Neural cell (in vitro differentiated cells): ENCODE measurements around the gene ADAMTS2. TPM values are rescaled to one million over a fixed set of nuclear protein-coding genes. Genes with fewer than 3 reads are reported as not detected.

Source experiments
- H2AFZ ChIP-seq: fragments of 200-600, 300-800 bp; sonication (generic), shearing (Covaris generic); 2 replicates; pipeline ENCODE4 v1.6.0; 2014; ENCODE audit warnings: low read depth, mild to moderate bottlenecking, antibody characterized with exemption, low read length, moderate library complexity
- H3F3A ChIP-seq: fragments of 200-600 bp; shearing (Covaris generic); 2 replicates; pipeline ENCODE4 v1.6.1; 2016; ENCODE audit warnings: mild to moderate bottlenecking, moderate library complexity, mixed read lengths, antibody characterized with exemption, low read length; ENCODE audit not compliant: insufficient read depth, poor library complexity, severe bottlenecking
- H3K27ac ChIP-seq: fragments of 200-600, 300-800 bp; sonication (generic), shearing (Covaris generic); 2 replicates; pipeline ENCODE4 v1.5.1; 2014; ENCODE audit warnings: mild to moderate bottlenecking, low read length, moderate library complexity
- H3K27me3 ChIP-seq: fragments of 300-800, 200-600 bp; sonication (generic), shearing (Covaris generic); 2 replicates; pipeline ENCODE4 v1.6.0; 2014; ENCODE audit warnings: mild to moderate bottlenecking, low read depth, low read length, moderate library complexity; ENCODE audit not compliant: insufficient read depth
- H3K36me3 ChIP-seq: fragments of 300-800, 200-600 bp; sonication (generic), shearing (Covaris generic); 2 replicates; pipeline ENCODE4 v1.5.1; 2014; ENCODE audit warnings: mild to moderate bottlenecking, antibody characterized with exemption, low read length, moderate library complexity; ENCODE audit not compliant: insufficient read depth
- H3K4me2 ChIP-seq: fragments of 300-800, 200-600 bp; sonication (generic), shearing (Covaris generic); 2 replicates; pipeline ENCODE4 v1.6.0; 2014; ENCODE audit warnings: mild to moderate bottlenecking, low read length
- H3K4me3 ChIP-seq: fragments of 300-800, 200-600 bp; sonication (generic), shearing (Covaris generic); 2 replicates; pipeline ENCODE4 v1.5.1; 2014; ENCODE audit warnings: mild to moderate bottlenecking, low read length, moderate library complexity
- H3K79me2 ChIP-seq: fragments of 200-600 bp; shearing (Covaris generic); replicated peaks from 2 replicates; pipeline ENCODE4 v1.6.0; 2014; ENCODE audit warnings: mild to moderate bottlenecking, low read length, moderate library complexity; ENCODE audit not compliant: insufficient read depth
- H3K9ac ChIP-seq: fragments of 300-800, 200-600 bp; sonication (generic), shearing (Covaris generic); 2 replicates; pipeline ENCODE4 v1.6.1; 2016; ENCODE audit warnings: mild to moderate bottlenecking, low read length, mixed read lengths
- H3K9me2 ChIP-seq: fragments of 200-600 bp; shearing (Covaris generic); 2 replicates; pipeline ENCODE4 v1.6.1; 2016; ENCODE audit warnings: mild to moderate bottlenecking, low read length, mixed read lengths; ENCODE audit not compliant: insufficient read depth
- H3K9me3 ChIP-seq: fragments of 200-600, 300-800 bp; sonication (generic), shearing (Covaris generic); 2 replicates; pipeline ENCODE4 v1.6.1; 2016; ENCODE audit warnings: mild to moderate bottlenecking, mixed run types, low read length, moderate library complexity, mixed read lengths
- H4K20me1 ChIP-seq: fragments of 200-600 bp; shearing (Covaris generic); 2 replicates; pipeline ENCODE4 v1.6.1; 2016; ENCODE audit warnings: mild to moderate bottlenecking, mixed run types; ENCODE audit not compliant: insufficient read depth
- CTCF ChIP-seq: fragments of 450-650 bp; IDR thresholded peaks from 2 replicates; pipeline ENCODE4 v1.5.1; 2014; ENCODE audit warnings: antibody characterized with exemption, mild to moderate bottlenecking, moderate library complexity; ENCODE audit not compliant: poor library complexity, severe bottlenecking
- EP300 ChIP-seq: fragments of 450-650 bp; conservative IDR thresholded peaks from 2 replicates; pipeline ENCODE4 v1.6.1; 2014; ENCODE audit warnings: antibody characterized with exemption, mild to moderate bottlenecking, moderate library complexity; ENCODE audit not compliant: poor library complexity, severe bottlenecking
- EZH2 ChIP-seq: fragments of 200-600, 300-800 bp; shearing (Covaris generic), sonication (generic); IDR thresholded peaks from 2 replicates; pipeline ENCODE4 v1.6.1; 2014; ENCODE audit warnings: antibody characterized with exemption, low read length, borderline replicate concordance, mild to moderate bottlenecking; ENCODE audit not compliant: insufficient read depth, poor library complexity, severe bottlenecking
- MXI1 ChIP-seq: fragments of 450-650 bp; conservative IDR thresholded peaks from 2 replicates; pipeline ENCODE4 v1.6.1; 2014; ENCODE audit warnings: antibody characterized with exemption, mild to moderate bottlenecking; ENCODE audit not compliant: poor library complexity, severe bottlenecking
- POLR2AphosphoS5 ChIP-seq: IDR thresholded peaks from 2 replicates; pipeline ENCODE4 v1.6.1; 2012
- RAD21 ChIP-seq: fragments of 450-650 bp; conservative IDR thresholded peaks from 2 replicates; pipeline ENCODE4 v1.6.1; 2014; ENCODE audit warnings: antibody characterized with exemption, mild to moderate bottlenecking, moderate library complexity
- REST ChIP-seq: IDR thresholded peaks from 2 replicates; pipeline ENCODE4 v1.6.1; 2012; ENCODE audit warnings: borderline replicate concordance
- SMC3 ChIP-seq: fragments of 450-650 bp; conservative IDR thresholded peaks from 2 replicates; pipeline ENCODE4 v1.6.1; 2014; ENCODE audit warnings: antibody characterized with exemption, mild to moderate bottlenecking, moderate library complexity; ENCODE audit not compliant: poor library complexity
- TAF1 ChIP-seq: IDR thresholded peaks from 2 replicates; pipeline ENCODE4 v1.6.1; 2012; ENCODE audit warnings: low read depth
- polyA plus RNA-seq: library from polyadenylated mRNA; depleted of rRNA; stranded (reverse); fragments of >200 nt; gene quantifications from 2 replicates; pipeline ENCODE4 v1.2.3, GENCODE V29; 2014

The ADAMTS2 gene
- polyA plus RNA-seq, 1 donor from 2014 or later: 0.61 TPM

GRCh38 chr5:179319741-179320281 lies 25.4 kb downstream of the ADAMTS2 start:
- no peak overlapping the region for H3K27ac ChIP-seq
- H3K9me3 ChIP-seq: no peaks in the 10 kb centered on the region
- H3K27me3 ChIP-seq: no peaks in the 10 kb centered on the region
- no peak for TF ChIP-seq CTCF
- TF ChIP-seq EP300: no peak
- TF ChIP-seq MXI1: no peak
- H3K9me2 ChIP-seq: no peaks in the 10 kb centered on the region
- H3K9ac ChIP-seq: no peak overlapping the region
- no peak overlapping the region for H3K4me2 ChIP-seq
- H2AFZ ChIP-seq: no peak overlapping the region
- no peak overlapping the region for H3K4me3 ChIP-seq
- no peaks in the 10 kb centered on the region for H3F3A ChIP-seq
- H4K20me1 ChIP-seq: no peaks in the 10 kb centered on the region
- H3K79me2 ChIP-seq: no peaks in the 10 kb centered on the region
- H3K36me3 ChIP-seq: no peaks in the 10 kb centered on the region

GRCh38 chr5:179319123-179319522 lies 26.1 kb downstream of the ADAMTS2 start:
- Histone ChIP-seq H3K4me3 (no peak overlapping the region), H3K9ac (no peak overlapping the region), H2AFZ (no peak overlapping the region), H3K36me3 (no peaks in the 10 kb centered on the region), H3K9me3 (no peaks in the 10 kb centered on the region), H3K4me2 (no peak overlapping the region), H4K20me1 (no peaks in the 10 kb centered on the region), H3F3A (no peaks in the 10 kb centered on the region), H3K27ac (no peak overlapping the region), H3K27me3 (no peaks in the 10 kb centered on the region), H3K79me2 (no peaks in the 10 kb centered on the region), H3K9me2 (no peaks in the 10 kb centered on the region)
- TF ChIP-seq TAF1 (no peak), REST (no peak), MXI1 (no peak), SMC3 (no peak), EZH2 (no peak), CTCF (no peak), EP300 (no peak), RAD21 (no peak), POLR2AphosphoS5 (no peak)
